K562 treated with DMSO at 1 percent for 24 hours (cell line): ENCODE measurements around the gene CD27. TPM values are rescaled to one million over a fixed set of nuclear protein-coding genes. Genes with fewer than 3 reads are reported as not detected.

Experiments
- total RNA-seq: library from RNA; unstranded; fragments of 300-600 nt; gene quantifications from 2 replicates; pipeline ENCODE4 v1.2.3, GENCODE V29; 2022; ENCODE audit warnings: low read depth; ENCODE audit not compliant: insufficient read depth

CD27 gene
- not detected in 2 replicates for total RNA-seq

GRCh38 chr12:6444704-6445688 is at the start of gene CD27:
Gene CD27 (plus strand): TSS chr12:6444955. CDS start chr12:6445096, 141 bp downstream.

GRCh38 chr12:6451348-6452244 is 6.8 kb downstream of the CD27 start, which contains the start of gene TAPBPL:
Gene TAPBPL (plus strand): TSS chr12:6452042. CDS start chr12:6452249, 207 bp downstream.

GRCh38 chr12:6470375-6471163 is 25.8 kb downstream of the CD27 start, which contains the start of gene VAMP1:
Gene VAMP1 (minus strand): TSS chr12:6470677. CDS start chr12:6470531, 146 bp downstream.

GRCh38 chr12:6492838-6493496 is 48.2 kb downstream of the CD27 start, which contains the start of gene MRPL51:
Gene MRPL51 (minus strand): TSS chr12:6493262. CDS start chr12:6493136, 126 bp downstream.

GRCh38 chr12:6493497-6494257 is 48.9 kb downstream of the CD27 start, which contains the start of gene NCAPD2:
Gene NCAPD2 (plus strand): TSS chr12:6494102. CDS start chr12:6495099, 997 bp downstream.

Other genes with a start within 250 kb of the CD27 start
- gene CD9, start 244.6 kb upstream of the CD27 start, total RNA-seq = 0.88 and 1.3 TPM in 2 replicates
- gene PLEKHG6, start 134.3 kb upstream of the CD27 start, total RNA-seq = 0.96 and 1.5 TPM in 2 replicates
- gene TNFRSF1A, start 102.9 kb upstream of the CD27 start, total RNA-seq = 84.6 and 96.6 TPM in 2 replicates
- 0.14 and 0.47 TPM in 2 replicates for gene SCNN1A, start 69.4 kb upstream of the CD27 start, total RNA-seq
- 80.7 and 97.2 TPM in 2 replicates for gene LTBR, start 60.8 kb upstream of the CD27 start, total RNA-seq
- 7.2 and 8.9 TPM in 2 replicates for gene TAPBPL, start 7.1 kb downstream of the CD27 start, total RNA-seq
- 7.0 and 7.9 TPM in 2 replicates for gene VAMP1, start 25.7 kb downstream of the CD27 start, total RNA-seq
- gene MRPL51, start 48.3 kb downstream of the CD27 start, total RNA-seq = 98.8 and 112 TPM in 2 replicates
- 80.5 and 88.8 TPM in 2 replicates for gene NCAPD2, start 49.1 kb downstream of the CD27 start, total RNA-seq
- gene GAPDH, start 89.6 kb downstream of the CD27 start, total RNA-seq = 2,559 and 2,719 TPM in 2 replicates
- gene IFFO1, start 111.1 kb downstream of the CD27 start, total RNA-seq = 0.38 TPM in 1 of 2 replicates, not detected in the other
- gene NOP2, start 123.3 kb downstream of the CD27 start, total RNA-seq = 23.7 and 26.5 TPM in 2 replicates
- gene CHD4, start 162.4 kb downstream of the CD27 start, total RNA-seq = 272 and 284 TPM in 2 replicates
- gene LPAR5, start 191.0 kb downstream of the CD27 start, total RNA-seq = 10.7 and 10.8 TPM in 2 replicates
- 0.88 and 4.2 TPM in 2 replicates for gene ACRBP, start 202.5 kb downstream of the CD27 start, total RNA-seq
- 29.9 and 30.0 TPM in 2 replicates for gene ING4, start 218.2 kb downstream of the CD27 start, total RNA-seq
- gene ZNF384, start 244.4 kb downstream of the CD27 start, total RNA-seq = 31.4 and 35.4 TPM in 2 replicates